CD1c-positive myeloid dendritic cell (primary cell): Measurements from ENCODE around the gene RMI2.
"Not testable (repeated sequence)": the region's sequence is repeated elsewhere in the genome, so short reads cannot be mapped to it uniquely, and the experiment has no call there.

ENCODE experiments used
- DNase-seq: peaks from one replicate; pipeline ENCODE4 v3.0.0-alpha.2; 2016; ENCODE audit errors: extremely low spot score

The RMI2 gene

GRCh38 chr16:11354733-11355574 lies 9.7 kb downstream of the RMI2 start:
- DNase-seq, result peak; percentile 94

GRCh38 chr16:11355862-11356261 lies 10.6 kb downstream of the RMI2 start:
- DNase-seq, result no peak

GRCh38 chr16:11356573-11357331 lies 11.5 kb downstream of the RMI2 start:
- peak; percentile 77 for DNase-seq

- no peak for DNase-seq
Observed at GRCh38 chr16:11358531-11358930, 13.3 kb downstream of the RMI2 start.

GRCh38 chr16:11359370-11359769 lies 14.1 kb downstream of the RMI2 start:
- DNase-seq, result no peak

- DNase-seq, result no peak
Observed at GRCh38 chr16:11360641-11361373, 15.5 kb downstream of the RMI2 start.

- DNase-seq, result peak; percentile 92
Observed at GRCh38 chr16:11361701-11362451, 16.6 kb downstream of the RMI2 start.

GRCh38 chr16:11363927-11364258 lies 18.6 kb downstream of the RMI2 start:
- DNase-seq, result no peak

- DNase-seq, result no peak
Observed at GRCh38 chr16:11367483-11367906, 22.2 kb downstream of the RMI2 start.

- peak; percentile 90 for DNase-seq
Observed at GRCh38 chr16:11370084-11370931, 25.0 kb downstream of the RMI2 start.

- DNase-seq, result not testable (repeated sequence)
Observed at GRCh38 chr16:11370932-11371279, 25.6 kb downstream of the RMI2 start.

- no peak for DNase-seq
Observed at GRCh38 chr16:11372073-11372828, 27.0 kb downstream of the RMI2 start.

GRCh38 chr16:11372829-11373306 lies 27.6 kb downstream of the RMI2 start:
- no peak for DNase-seq

GRCh38 chr16:11374255-11374654 lies 29.0 kb downstream of the RMI2 start:
- no peak for DNase-seq

- no peak for DNase-seq
Observed at GRCh38 chr16:11377154-11377553, 31.9 kb downstream of the RMI2 start.

- not testable (repeated sequence) for DNase-seq
Observed at GRCh38 chr16:11378951-11379350, 33.7 kb downstream of the RMI2 start.

GRCh38 chr16:11379420-11379819 lies 34.2 kb downstream of the RMI2 start:
- DNase-seq, result peak; percentile 53

- no peak for DNase-seq
Observed at GRCh38 chr16:11380836-11381235, 35.6 kb downstream of the RMI2 start.

- no peak for DNase-seq
Observed at GRCh38 chr16:11383481-11384183, 38.4 kb downstream of the RMI2 start.
